SK-N-SH treated with all-trans-retinoic acid at 6 μM for 48 hours (cell line): ENCODE data around the gene USF2.

Source experiments
- ATAC-seq: fragments of 200-7000 bp; cut with Tn5 transposase; 3 replicates; pipeline ENCODE4 v1.9.1; 2020; ENCODE audit warnings: mild to moderate bottlenecking, moderate library complexity
- ARNTL ChIP-seq: fragments of 450-650 bp; formaldehyde crosslinking; IDR thresholded peaks from 2 replicates; pipeline ENCODE4 v1.5.0; 2020; ENCODE audit warnings: low read depth, mild to moderate bottlenecking, moderate library complexity, borderline replicate concordance
- BACH2 ChIP-seq: fragments of 250-450 bp; sonication (Bioruptor Pico); IDR thresholded peaks from 2 replicates; pipeline ENCODE4 v1.9.0; 2021; ENCODE audit warnings: mild to moderate bottlenecking, borderline replicate concordance
- CREB5 ChIP-seq: fragments of 250-450 bp; sonication (Bioruptor Pico); IDR thresholded peaks from 2 replicates; pipeline ENCODE4 v1.5.1; 2020; ENCODE audit warnings: low read depth, mild to moderate bottlenecking, moderate library complexity
- CSDC2 ChIP-seq: fragments of 250-450 bp; sonication (Bioruptor Pico); IDR thresholded peaks from 2 replicates; pipeline ENCODE4 v1.5.0; 2020; ENCODE audit warnings: mild to moderate bottlenecking, moderate library complexity
- ESRRG ChIP-seq: fragments of 250-450 bp; sonication (Bioruptor Pico); IDR thresholded peaks from 2 replicates; pipeline ENCODE4 v1.6.1; 2021; ENCODE audit warnings: mild to moderate bottlenecking
- ISL1 ChIP-seq: fragments of 250-450 bp; sonication (Bioruptor Pico); IDR thresholded peaks from 2 replicates; pipeline ENCODE4 v2.1.2; 2022; ENCODE audit warnings: mild to moderate bottlenecking, moderate library complexity
- OSR1 ChIP-seq: fragments of 250-450 bp; sonication (Bioruptor Pico); IDR thresholded peaks from 2 replicates; pipeline ENCODE4 v1.8.0; 2022; ENCODE audit warnings: moderate library complexity, mild to moderate bottlenecking, inconsistent platforms
- POU6F1 ChIP-seq: fragments of 250-450 bp; sonication (Bioruptor Pico); IDR thresholded peaks from 2 replicates; pipeline ENCODE4 v1.8.0; 2021; ENCODE audit warnings: low read depth, mild to moderate bottlenecking, moderate library complexity, borderline replicate concordance
- PPARA ChIP-seq: fragments of 250-450 bp; sonication (Bioruptor Pico); IDR thresholded peaks from 2 replicates; pipeline ENCODE4 v1.5.0; 2020; ENCODE audit warnings: mild to moderate bottlenecking, borderline replicate concordance
- RARB ChIP-seq: fragments of 250-450 bp; sonication (Bioruptor Pico); IDR thresholded peaks from 2 replicates; pipeline ENCODE4 v1.8.0; 2021; ENCODE audit warnings: mild to moderate bottlenecking, moderate library complexity
- SNAI2 ChIP-seq: fragments of 250-450 bp; sonication (Bioruptor Pico); IDR thresholded peaks from 2 replicates; pipeline ENCODE4 v1.5.0; 2020; ENCODE audit warnings: mild to moderate bottlenecking, moderate library complexity
- TCF4 ChIP-seq: fragments of 250-450 bp; sonication (Bioruptor Pico); IDR thresholded peaks from 2 replicates; pipeline ENCODE4 v1.8.0; 2021; ENCODE audit warnings: mild to moderate bottlenecking, moderate library complexity, borderline replicate concordance
- TOX ChIP-seq: fragments of 250-450 bp; sonication (Bioruptor Pico); IDR thresholded peaks from 2 replicates; pipeline ENCODE4 v1.8.0; 2021; ENCODE audit warnings: mild to moderate bottlenecking, moderate library complexity, borderline replicate concordance
- ZFP3 ChIP-seq: fragments of 250-450 bp; sonication (Bioruptor Pico); IDR thresholded peaks from 2 replicates; pipeline ENCODE4 v1.5.0; 2020; ENCODE audit warnings: mild to moderate bottlenecking, moderate library complexity
- ZFP30 ChIP-seq: fragments of 450-650 bp; formaldehyde crosslinking; IDR thresholded peaks from 2 replicates; pipeline ENCODE4 v1.5.0; 2022; ENCODE audit warnings: mild to moderate bottlenecking, moderate library complexity
- ZNF565 ChIP-seq: fragments of 450-650 bp; formaldehyde crosslinking; conservative IDR thresholded peaks from 2 replicates; pipeline ENCODE4 v1.5.0; 2020; ENCODE audit warnings: low read depth, mild to moderate bottlenecking, moderate library complexity
- ZNF70 ChIP-seq: fragments of 450-650 bp; formaldehyde crosslinking; IDR thresholded peaks from 2 replicates; pipeline ENCODE4 v1.5.0; 2020; ENCODE audit warnings: mild to moderate bottlenecking, moderate library complexity
- ZNF8 ChIP-seq: fragments of 450-650 bp; formaldehyde crosslinking; IDR thresholded peaks from 2 replicates; pipeline ENCODE4 v1.5.0; 2020; ENCODE audit warnings: mild to moderate bottlenecking, moderate library complexity
- TF ChIP-seq, protein P1 (sequence below): fragments of 250-450 bp; sonication (Bioruptor Pico); IDR thresholded peaks from 2 replicates; pipeline ENCODE4 v1.5.1; 2021; ENCODE audit warnings: mild to moderate bottlenecking, moderate library complexity
- TF ChIP-seq, protein P2 (sequence below): fragments of 250-450 bp; sonication (Bioruptor Pico); IDR thresholded peaks from 2 replicates; pipeline ENCODE4 v1.5.0; 2020; ENCODE audit warnings: mild to moderate bottlenecking, moderate library complexity

USF2 gene

GRCh38 chr19:35294328-35294727 is 25.6 kb downstream of the USF2 start (continued):
- no peak for TF ChIP-seq CSDC2 (CRISPR knock-in tag)
- no peak for TF ChIP-seq OSR1 (CRISPR knock-in tag)
- no peak for TF ChIP-seq ARNTL (CRISPR knock-in tag)
- TF ChIP-seq, protein P1, sequence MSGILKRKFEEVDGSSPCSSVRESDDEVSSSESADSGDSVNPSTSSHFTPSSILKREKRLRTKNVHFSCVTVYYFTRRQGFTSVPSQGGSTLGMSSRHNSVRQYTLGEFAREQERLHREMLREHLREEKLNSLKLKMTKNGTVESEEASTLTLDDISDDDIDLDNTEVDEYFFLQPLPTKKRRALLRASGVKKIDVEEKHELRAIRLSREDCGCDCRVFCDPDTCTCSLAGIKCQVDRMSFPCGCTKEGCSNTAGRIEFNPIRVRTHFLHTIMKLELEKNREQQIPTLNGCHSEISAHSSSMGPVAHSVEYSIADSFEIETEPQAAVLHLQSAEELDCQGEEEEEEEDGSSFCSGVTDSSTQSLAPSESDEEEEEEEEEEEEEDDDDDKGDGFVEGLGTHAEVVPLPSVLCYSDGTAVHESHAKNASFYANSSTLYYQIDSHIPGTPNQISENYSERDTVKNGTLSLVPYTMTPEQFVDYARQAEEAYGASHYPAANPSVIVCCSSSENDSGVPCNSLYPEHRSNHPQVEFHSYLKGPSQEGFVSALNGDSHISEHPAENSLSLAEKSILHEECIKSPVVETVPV (CRISPR knock-in tag) = no peak
- TF ChIP-seq, all 23 proteins: peak for 0

- ATAC-seq = no peak
- no peak for TF ChIP-seq TCF4 (CRISPR knock-in tag)
- no peak for TF ChIP-seq ARNTL (CRISPR knock-in tag)
- TF ChIP-seq ZNF70 (CRISPR knock-in tag) = no peak
- TF ChIP-seq TOX (CRISPR knock-in tag) = no peak
- TF ChIP-seq, protein P1 (CRISPR knock-in tag) = no peak
- no peak for TF ChIP-seq ZFP30 (CRISPR knock-in tag)
- no peak for TF ChIP-seq ISL1
- no peak for TF ChIP-seq CSDC2 (CRISPR knock-in tag)
- TF ChIP-seq BACH2 (CRISPR knock-in tag) = no peak
- TF ChIP-seq ZFP3 = no peak
- no peak for TF ChIP-seq POU6F1 (CRISPR knock-in tag)
- no peak for TF ChIP-seq CREB5
- no peak for TF ChIP-seq ZNF565 (CRISPR knock-in tag)
- TF ChIP-seq ZNF8 = no peak
Observed at GRCh38 chr19:35294859-35295791, 26.4 kb downstream of the USF2 start.

- TF ChIP-seq ZFP30 (CRISPR knock-in tag) (no peak), ESRRG (CRISPR knock-in tag) (no peak), ISL1 (no peak), RARB (CRISPR knock-in tag) (no peak), CREB5 (no peak), SNAI2 (CRISPR knock-in tag) (no peak), TOX (CRISPR knock-in tag) (no peak), ZNF565 (CRISPR knock-in tag) (no peak), ARNTL (CRISPR knock-in tag) (no peak), PPARA (CRISPR knock-in tag) (no peak)
- TF ChIP-seq, protein P2, sequence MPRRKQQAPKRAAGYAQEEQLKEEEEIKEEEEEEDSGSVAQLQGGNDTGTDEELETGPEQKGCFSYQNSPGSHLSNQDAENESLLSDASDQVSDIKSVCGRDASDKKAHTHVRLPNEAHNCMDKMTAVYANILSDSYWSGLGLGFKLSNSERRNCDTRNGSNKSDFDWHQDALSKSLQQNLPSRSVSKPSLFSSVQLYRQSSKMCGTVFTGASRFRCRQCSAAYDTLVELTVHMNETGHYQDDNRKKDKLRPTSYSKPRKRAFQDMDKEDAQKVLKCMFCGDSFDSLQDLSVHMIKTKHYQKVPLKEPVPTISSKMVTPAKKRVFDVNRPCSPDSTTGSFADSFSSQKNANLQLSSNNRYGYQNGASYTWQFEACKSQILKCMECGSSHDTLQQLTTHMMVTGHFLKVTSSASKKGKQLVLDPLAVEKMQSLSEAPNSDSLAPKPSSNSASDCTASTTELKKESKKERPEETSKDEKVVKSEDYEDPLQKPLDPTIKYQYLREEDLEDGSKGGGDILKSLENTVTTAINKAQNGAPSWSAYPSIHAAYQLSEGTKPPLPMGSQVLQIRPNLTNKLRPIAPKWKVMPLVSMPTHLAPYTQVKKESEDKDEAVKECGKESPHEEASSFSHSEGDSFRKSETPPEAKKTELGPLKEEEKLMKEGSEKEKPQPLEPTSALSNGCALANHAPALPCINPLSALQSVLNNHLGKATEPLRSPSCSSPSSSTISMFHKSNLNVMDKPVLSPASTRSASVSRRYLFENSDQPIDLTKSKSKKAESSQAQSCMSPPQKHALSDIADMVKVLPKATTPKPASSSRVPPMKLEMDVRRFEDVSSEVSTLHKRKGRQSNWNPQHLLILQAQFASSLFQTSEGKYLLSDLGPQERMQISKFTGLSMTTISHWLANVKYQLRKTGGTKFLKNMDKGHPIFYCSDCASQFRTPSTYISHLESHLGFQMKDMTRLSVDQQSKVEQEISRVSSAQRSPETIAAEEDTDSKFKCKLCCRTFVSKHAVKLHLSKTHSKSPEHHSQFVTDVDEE (CRISPR knock-in tag) = no peak
- ATAC-seq = no peak; the same call in 2 of the 3 replicates
Observed at GRCh38 chr19:35295792-35296462, 27.2 kb downstream of the USF2 start.
